SK-N-SH (cell line): ENCODE results near the gene NMNAT2. TPM values are rescaled to one million over a fixed set of nuclear protein-coding genes. Genes with fewer than 3 reads are reported as not detected.

Source experiments
- CTCF ChIA-PET: fragments of 300-600, 350-600 bp; formaldehyde crosslinking; extraction: SDS; loops from one replicate; lab custom pipeline; 2021; lab: Yijun Ruan, JAX
- POLR2A ChIA-PET: fragments of 350-600 bp; sonication (Branson Sonifier 250); formaldehyde crosslinking; extraction: SDS; loops from one replicate; lab custom pipeline; 2020; ENCODE audit warnings: antibody characterized with exemption, inconsistent platforms; lab: Yijun Ruan, JAX
- DNase-seq: peaks from one replicate; pipeline ENCODE4 v3.0.0; 2012
- H2AFZ ChIP-seq: fragments of 200-600 bp; sonication (generic); 2 replicates; pipeline ENCODE4 v1.8.1; 2016; ENCODE audit warnings: antibody characterized with exemption, mild to moderate bottlenecking, low read depth
- H3F3A ChIP-seq: fragments of 200-600 bp; sonication (generic); replicated peaks from 2 replicates; pipeline ENCODE3; 2016; ENCODE audit warnings: antibody characterized with exemption, mild to moderate bottlenecking; ENCODE audit not compliant: insufficient read depth
- H3K27ac ChIP-seq, 2 experiments: fragments of 200-500 bp in 1 of 2; fragments of 200-600 bp in 1 of 2; sonication (Bioruptor generic) in 1 of 2; sonication (generic), shearing (Covaris generic) in 1 of 2; 2 replicates each; pipeline versions ENCODE4 v1.5.1 to v1.6.1; 2014 to 2016; ENCODE audit warnings: low read depth in 2 of 2, inconsistent platforms in 1 of 2, low read length in 1 of 2, mild to moderate bottlenecking in 1 of 2, mixed read lengths in 1 of 2
- H3K27me3 ChIP-seq: fragments of 200-600 bp; sonication (generic), shearing (Covaris generic); 2 replicates; pipeline ENCODE4 v1.6.1; 2016; ENCODE audit warnings: mixed run types; ENCODE audit not compliant: insufficient read depth
- H3K36me3 ChIP-seq, 2 experiments: fragments of 200-500 bp in 1 of 2; fragments of 200-600 bp in 1 of 2; sonication (Bioruptor generic) in 1 of 2; sonication (generic) in 1 of 2; replicated peaks in 1 of 2; 2 replicates each; pipeline versions ENCODE3 to v1.5.1; 2014 to 2016; ENCODE audit warnings: low read length in 1 of 2, mild to moderate bottlenecking in 1 of 2; ENCODE audit not compliant: insufficient read depth in 2 of 2, control insufficient read depth in 1 of 2
- H3K4me1 ChIP-seq, 2 experiments: fragments of 200-500 bp in 1 of 2; fragments of 200-600 bp in 1 of 2; sonication (Bioruptor generic) in 1 of 2; sonication (generic), shearing (Covaris generic) in 1 of 2; 2 replicates each; pipeline versions ENCODE4 v1.5.1 to v1.6.1; 2014 to 2016; ENCODE audit warnings: low read depth in 1 of 2, low read length in 1 of 2, mixed run types in 1 of 2; ENCODE audit not compliant: insufficient read depth in 2 of 2, control insufficient read depth in 1 of 2
- H3K4me2 ChIP-seq: fragments of 200-600 bp; sonication (generic), shearing (Covaris generic); 2 replicates; pipeline ENCODE4 v1.6.1; 2017; ENCODE audit warnings: mixed run types
- H3K4me3 ChIP-seq, 2 experiments: fragments of 200-500 bp in 1 of 2; fragments of 200-600 bp in 1 of 2; sonication (Bioruptor generic) in 1 of 2; sonication (generic), shearing (Covaris generic) in 1 of 2; 2 replicates each; pipeline versions ENCODE4 v1.5.1 to v1.8.1; 2014 to 2016; ENCODE audit warnings: low read depth in 2 of 2, inconsistent platforms in 1 of 2, low read length in 1 of 2, mild to moderate bottlenecking in 1 of 2, mixed read lengths in 1 of 2, moderate library complexity in 1 of 2
- H3K79me2 ChIP-seq: fragments of 200-600 bp; sonication (generic); 2 replicates; pipeline ENCODE4 v1.8.1; 2017; ENCODE audit warnings: mild to moderate bottlenecking; ENCODE audit not compliant: insufficient read depth
- H3K9ac ChIP-seq: fragments of 200-600 bp; sonication (generic); 2 replicates; pipeline ENCODE4 v1.6.1; 2017; ENCODE audit warnings: mixed run types
- H3K9me2 ChIP-seq: fragments of 200-600 bp; sonication (generic); 2 replicates; pipeline ENCODE4 v1.6.1; 2017; ENCODE audit warnings: mixed run types
- H3K9me3 ChIP-seq: fragments of 200-600 bp; sonication (generic); 2 replicates; pipeline ENCODE4 v1.6.1; 2017; ENCODE audit warnings: mixed run types, mild to moderate bottlenecking, moderate library complexity
- H4K20me1 ChIP-seq: fragments of 200-600 bp; sonication (generic); 2 replicates; pipeline ENCODE4 v1.6.1; 2017; ENCODE audit warnings: mild to moderate bottlenecking, mixed run types; ENCODE audit not compliant: insufficient read depth
- CHD2 ChIP-seq: fragments of 150-350 bp; IDR thresholded peaks from 2 replicates; pipeline ENCODE4 v1.6.1; 2018; ENCODE audit warnings: low read length; ENCODE audit not compliant: partially characterized antibody
- ELF1 ChIP-seq: IDR thresholded peaks from 2 replicates; pipeline ENCODE4 v1.4.0; 2012
- EP300 ChIP-seq, 2 experiments: IDR thresholded peaks; 2 replicates each; pipeline versions ENCODE4 v1.4.0 to v1.6.1; 2012; ENCODE audit warnings: borderline replicate concordance in 1 of 2, low read depth in 1 of 2, low read length in 1 of 2
- FOSL2 ChIP-seq: IDR thresholded peaks from 2 replicates; pipeline ENCODE4 v1.4.0; 2012; ENCODE audit warnings: low read depth, mild to moderate bottlenecking, moderate library complexity, borderline replicate concordance
- FOXJ3 ChIP-seq: sonication (generic); formaldehyde crosslinking; IDR thresholded peaks from 2 replicates; pipeline ENCODE4 v1.5.1; 2020; ENCODE audit warnings: mild to moderate bottlenecking, missing genetic modification reagents
- FOXM1 ChIP-seq: IDR thresholded peaks from 2 replicates; pipeline ENCODE4 v1.4.0; 2012; ENCODE audit warnings: low read depth, mild to moderate bottlenecking
- GATA2 ChIP-seq: sonication (generic); formaldehyde crosslinking; IDR thresholded peaks from 2 replicates; pipeline ENCODE4 v1.5.0; 2020; ENCODE audit warnings: mild to moderate bottlenecking, missing genetic modification reagents
- MAX ChIP-seq: IDR thresholded peaks from 2 replicates; pipeline ENCODE4 v1.4.0; 2012; ENCODE audit warnings: low read depth
- MXI1 ChIP-seq: IDR thresholded peaks from 2 replicates; pipeline ENCODE4 v1.6.1; 2012; ENCODE audit warnings: mild to moderate bottlenecking, low read depth, low read length, improper control_type of control experiment
- NFIC ChIP-seq: IDR thresholded peaks from 2 replicates; pipeline ENCODE4 v1.4.0; 2012; ENCODE audit warnings: borderline replicate concordance
- NRF1 ChIP-seq: IDR thresholded peaks from 2 replicates; pipeline ENCODE4 v1.6.1; 2012; ENCODE audit warnings: low read depth, mild to moderate bottlenecking, low read length
- POLR2AphosphoS5 ChIP-seq: IDR thresholded peaks from 2 replicates; pipeline ENCODE4 v1.6.1; 2012; ENCODE audit warnings: low read depth, low read length
- RAD21 ChIP-seq: IDR thresholded peaks from 2 replicates; pipeline ENCODE4 v1.6.1; 2012; ENCODE audit warnings: mild to moderate bottlenecking, low read length
- RFX5 ChIP-seq: IDR thresholded peaks from 2 replicates; pipeline ENCODE4 v1.6.1; 2012; ENCODE audit warnings: mild to moderate bottlenecking, improper control_type of control experiment, low read length
- SIN3A ChIP-seq: IDR thresholded peaks from 2 replicates; pipeline ENCODE4 v1.6.1; 2012; ENCODE audit warnings: low read depth, mild to moderate bottlenecking, low read length, moderate library complexity, borderline replicate concordance
- SMC3 ChIP-seq: IDR thresholded peaks from 2 replicates; pipeline ENCODE4 v1.6.1; 2012; ENCODE audit warnings: low read depth, low read length, improper control_type of control experiment
- TAF1 ChIP-seq: IDR thresholded peaks from 2 replicates; pipeline ENCODE4 v1.6.1; 2012; ENCODE audit warnings: low read depth, mild to moderate bottlenecking, low read length, moderate library complexity, borderline replicate concordance
- TCF12 ChIP-seq: IDR thresholded peaks from 2 replicates; pipeline ENCODE4 v1.4.0; 2012
- TEAD4 ChIP-seq: IDR thresholded peaks from 2 replicates; pipeline ENCODE4 v1.4.0; 2012; ENCODE audit warnings: mild to moderate bottlenecking, borderline replicate concordance; ENCODE audit not compliant: insufficient read depth
- WGBS: methylation state at CpG from one replicate; pipeline ENCODE4 v1.1.6; 2017; ENCODE audit warnings: low lambda C conversion rate; 5-methylcytosine and 5-hydroxymethylcytosine counted together
- polyA plus RNA-seq, 3 experiments: library from polyadenylated mRNA; depleted of rRNA; stranded (reverse); fragments of >200 nt; gene quantifications; 2 replicates each; pipeline ENCODE4 v1.2.3, GENCODE V29; 2012
- TF ChIP-seq, protein P1 (sequence below): IDR thresholded peaks from 2 replicates; pipeline ENCODE4 v1.6.1; 2012; ENCODE audit warnings: mild to moderate bottlenecking, low read depth, low read length, moderate library complexity

Gene NMNAT2
- polyA plus RNA-seq, 1 of the 3 experiments (the other 2 are of a cell fraction), result 0.07 TPM

DNA sequence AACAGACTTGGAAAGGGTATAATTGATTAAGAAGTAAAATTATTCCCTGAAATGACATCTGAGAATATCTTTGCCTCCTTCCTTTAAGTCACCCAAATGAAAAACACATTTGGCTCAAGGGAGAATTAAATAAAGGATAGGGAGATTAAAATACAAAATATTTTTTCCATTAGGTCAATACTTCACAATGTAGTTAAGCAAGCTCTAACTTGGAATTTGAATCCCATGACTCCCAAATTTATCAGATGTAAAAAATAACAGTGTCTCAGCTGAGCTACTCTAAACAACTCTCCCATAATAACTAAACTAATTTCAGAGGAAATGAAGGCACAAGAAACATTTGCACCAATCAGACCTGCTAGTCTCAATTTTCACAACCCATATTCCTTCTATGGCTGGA, 6.5 kb upstream of the NMNAT2 start:
- H3K27me3 ChIP-seq, result peaks cover 4% of the 10 kb centered on the region; the same call in 1 of the 2 replicates
- no peak overlapping the region for H3K27ac ChIP-seq
- H4K20me1 ChIP-seq, result no peaks in the 10 kb centered on the region
- H3K4me2 ChIP-seq, result no peak overlapping the region
- no peak for TF ChIP-seq NRF1
- no peak for TF ChIP-seq TAF1
- no peak for TF ChIP-seq RAD21
- TF ChIP-seq TCF12, result no peak
- no peak for TF ChIP-seq FOSL2
- TF ChIP-seq GATA2 (CRISPR knock-in tag), result no peak
- TF ChIP-seq MAX, result no peak
- no peaks in the 10 kb centered on the region for H3K9me2 ChIP-seq
- no peak for DNase-seq
- H3K9me3 ChIP-seq, result no peaks in the 10 kb centered on the region
- ChIA-PET CTCF (no interaction called here), POLR2A (no interaction called here)
- H2AFZ ChIP-seq, result no peak overlapping the region
- H3K36me3 ChIP-seq, result no peaks in the 10 kb centered on the region
- no peaks in the 10 kb centered on the region for H3K79me2 ChIP-seq
- H3K9ac ChIP-seq, result no peak overlapping the region
- H3F3A ChIP-seq, result no peaks in the 10 kb centered on the region
- H3K4me1 ChIP-seq, result no peaks in the 10 kb centered on the region
- H3K4me3 ChIP-seq, result no peak overlapping the region

GRCh38 chr1:183423541-183423940, 5.4 kb upstream of the NMNAT2 start:
- H3K27ac ChIP-seq, result no peak overlapping the region
- H3K4me2 ChIP-seq, result no peak overlapping the region
- no peaks in the 10 kb centered on the region for H3F3A ChIP-seq
- no peak for TF ChIP-seq GATA2 (CRISPR knock-in tag)
- no peak overlapping the region for H2AFZ ChIP-seq
- peaks cover 16% of the 10 kb centered on the region for H3K27me3 ChIP-seq
- DNase-seq, result no peak
- H3K9ac ChIP-seq, result no peak overlapping the region
- H3K36me3 ChIP-seq, result no peaks in the 10 kb centered on the region
- H3K4me3 ChIP-seq, result no peak overlapping the region
- H3K4me1 ChIP-seq, result no peaks in the 10 kb centered on the region
- no peaks in the 10 kb centered on the region for H4K20me1 ChIP-seq
- no peaks in the 10 kb centered on the region for H3K79me2 ChIP-seq
- no peaks in the 10 kb centered on the region for H3K9me3 ChIP-seq
- ChIA-PET CTCF (no interaction called here), POLR2A (no interaction called here)
- H3K9me2 ChIP-seq, result no peaks in the 10 kb centered on the region
- 0% methylated on average over 1 of the region's 1 CpG for WGBS

- H3F3A ChIP-seq, result no peaks in the 10 kb centered on the region
- no peaks in the 10 kb centered on the region for H3K36me3 ChIP-seq
- no peaks in the 10 kb centered on the region for H3K9me3 ChIP-seq
- H3K9ac ChIP-seq, result no peak overlapping the region
- H3K4me1 ChIP-seq, result peaks cover 7 to 8% of the 10 kb centered on the region in 2 experiments; a peak in 2 of 4 replicates
- ChIA-PET POLR2A (no interaction called here), CTCF (interaction anchor here (0.9 to 1.3 kb wide), 2 partner anchors 49 to 134 kb away, joined by 3 read pairs; no protein-coding TSS in a partner anchor)
- 57% methylated on average over 3 of the region's 3 CpGs for WGBS
- H2AFZ ChIP-seq, result no peak overlapping the region
- H3K9me2 ChIP-seq, result no peaks in the 10 kb centered on the region
- no peak for DNase-seq
- H3K27me3 ChIP-seq, result peaks cover 34% of the 10 kb centered on the region
- H3K27ac ChIP-seq, result no peak overlapping the region
- no peaks in the 10 kb centered on the region for H4K20me1 ChIP-seq
- no peak overlapping the region for H3K4me2 ChIP-seq
- H3K4me3 ChIP-seq, result no peak overlapping the region
- no peaks in the 10 kb centered on the region for H3K79me2 ChIP-seq
- TF ChIP-seq FOXM1 (no peak), TEAD4 (no peak), ELF1 (no peak), MXI1 (no peak), SIN3A (no peak), CHD2 (no peak), FOSL2 (no peak), TCF12 (no peak), NFIC (no peak), SMC3 (no peak), FOXJ3 (CRISPR knock-in tag) (no peak), MAX (no peak), RFX5 (no peak), EP300 (IDR thresholded peaks at IDR 0.05; ENCODE audit: borderline replicate concordance in 1 of 2, low read depth in 1 of 2, low read length in 1 of 2) (no peak), TAF1 (no peak), POLR2AphosphoS5 (no peak)
- TF ChIP-seq, protein P1, sequence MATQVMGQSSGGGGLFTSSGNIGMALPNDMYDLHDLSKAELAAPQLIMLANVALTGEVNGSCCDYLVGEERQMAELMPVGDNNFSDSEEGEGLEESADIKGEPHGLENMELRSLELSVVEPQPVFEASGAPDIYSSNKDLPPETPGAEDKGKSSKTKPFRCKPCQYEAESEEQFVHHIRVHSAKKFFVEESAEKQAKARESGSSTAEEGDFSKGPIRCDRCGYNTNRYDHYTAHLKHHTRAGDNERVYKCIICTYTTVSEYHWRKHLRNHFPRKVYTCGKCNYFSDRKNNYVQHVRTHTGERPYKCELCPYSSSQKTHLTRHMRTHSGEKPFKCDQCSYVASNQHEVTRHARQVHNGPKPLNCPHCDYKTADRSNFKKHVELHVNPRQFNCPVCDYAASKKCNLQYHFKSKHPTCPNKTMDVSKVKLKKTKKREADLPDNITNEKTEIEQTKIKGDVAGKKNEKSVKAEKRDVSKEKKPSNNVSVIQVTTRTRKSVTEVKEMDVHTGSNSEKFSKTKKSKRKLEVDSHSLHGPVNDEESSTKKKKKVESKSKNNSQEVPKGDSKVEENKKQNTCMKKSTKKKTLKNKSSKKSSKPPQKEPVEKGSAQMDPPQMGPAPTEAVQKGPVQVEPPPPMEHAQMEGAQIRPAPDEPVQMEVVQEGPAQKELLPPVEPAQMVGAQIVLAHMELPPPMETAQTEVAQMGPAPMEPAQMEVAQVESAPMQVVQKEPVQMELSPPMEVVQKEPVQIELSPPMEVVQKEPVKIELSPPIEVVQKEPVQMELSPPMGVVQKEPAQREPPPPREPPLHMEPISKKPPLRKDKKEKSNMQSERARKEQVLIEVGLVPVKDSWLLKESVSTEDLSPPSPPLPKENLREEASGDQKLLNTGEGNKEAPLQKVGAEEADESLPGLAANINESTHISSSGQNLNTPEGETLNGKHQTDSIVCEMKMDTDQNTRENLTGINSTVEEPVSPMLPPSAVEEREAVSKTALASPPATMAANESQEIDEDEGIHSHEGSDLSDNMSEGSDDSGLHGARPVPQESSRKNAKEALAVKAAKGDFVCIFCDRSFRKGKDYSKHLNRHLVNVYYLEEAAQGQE, result no peak
Observed at GRCh38 chr1:183419399-183419798, 1.2 kb upstream of the NMNAT2 start.
